A549 treated with AZD9567 at 1 μM for 4 hours (cell line): ENCODE results near the gene ZNF256. TPM values are rescaled to one million over a fixed set of nuclear protein-coding genes. Genes with fewer than 3 reads are reported as not detected.

ENCODE experiments used
- total RNA-seq: library from RNA; stranded (reverse); fragments of 200-300 nt; extraction: Qiagen RNA extraction; gene quantifications from 5 replicates; pipeline ENCODE4 v1.2.3, GENCODE V29; 2022; ENCODE audit not compliant: insufficient read depth

Gene ZNF256
- total RNA-seq: 0.94 to 1.4 TPM (median 1.2 TPM) in 5 replicates

DNA sequence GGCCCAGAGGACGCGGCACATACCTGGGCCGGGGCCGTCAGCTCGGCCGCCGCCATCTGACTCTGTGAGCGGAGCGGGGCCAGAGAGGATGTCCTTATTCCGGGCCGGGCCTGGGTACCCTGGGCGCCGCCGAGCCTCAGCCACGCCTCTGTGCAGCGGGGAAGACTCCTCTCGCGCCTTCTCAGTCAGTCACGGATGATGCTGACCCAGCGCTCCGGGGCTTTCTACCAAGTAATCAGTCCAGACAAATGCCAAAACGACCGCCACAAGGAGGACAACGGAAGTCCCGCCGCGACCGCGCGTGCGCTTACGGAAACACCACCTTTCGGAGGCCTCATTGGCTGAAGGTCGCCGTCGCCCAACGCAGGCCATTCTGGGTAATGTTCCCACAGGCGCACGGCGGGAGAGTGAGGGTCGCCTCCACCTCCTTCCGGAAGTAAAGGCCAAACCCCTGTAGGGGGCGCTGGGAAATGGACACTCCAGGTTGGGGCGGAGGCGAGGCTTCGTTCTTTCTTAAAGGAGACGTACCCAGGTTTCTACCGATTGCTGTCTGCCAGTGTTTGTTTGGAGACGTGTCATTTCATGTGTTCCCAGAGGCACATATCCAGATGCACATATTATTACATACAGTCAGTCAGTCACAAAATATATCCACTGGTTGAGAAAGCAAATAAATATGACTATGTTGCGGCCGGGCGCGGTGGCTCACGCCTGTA is at the start of gene ZNF256:
ZNF256 (minus strand) TSS at position 288 of the 716 bp plus-strand sequence; CDS start at position 56, 232 bp downstream.

DNA sequence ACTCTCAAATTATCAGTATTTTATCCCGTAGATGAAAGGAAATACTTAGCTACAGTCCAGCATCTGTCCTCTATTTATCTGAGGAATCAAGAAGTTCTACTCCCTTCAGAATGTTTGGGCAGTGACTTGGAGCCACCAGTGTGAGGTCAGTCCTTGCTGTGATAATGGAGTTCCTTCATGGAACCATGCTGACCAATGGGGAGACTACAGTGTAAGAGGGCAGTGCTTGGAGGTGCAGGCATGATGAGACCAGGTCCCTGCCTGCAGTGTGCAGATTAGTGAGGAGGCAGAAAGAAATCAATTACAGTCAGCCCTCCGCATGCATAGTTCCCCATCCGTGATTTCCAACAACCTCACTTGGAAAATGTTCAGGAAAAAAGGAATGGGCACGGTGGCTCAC is 26.9 kb upstream of the ZNF256 start, which contains the start of gene C19orf18:
C19orf18 (minus strand) TSS at position 101 of the 400 bp plus-strand sequence. CDS start 102 bp downstream, outside the sequence.

DNA sequence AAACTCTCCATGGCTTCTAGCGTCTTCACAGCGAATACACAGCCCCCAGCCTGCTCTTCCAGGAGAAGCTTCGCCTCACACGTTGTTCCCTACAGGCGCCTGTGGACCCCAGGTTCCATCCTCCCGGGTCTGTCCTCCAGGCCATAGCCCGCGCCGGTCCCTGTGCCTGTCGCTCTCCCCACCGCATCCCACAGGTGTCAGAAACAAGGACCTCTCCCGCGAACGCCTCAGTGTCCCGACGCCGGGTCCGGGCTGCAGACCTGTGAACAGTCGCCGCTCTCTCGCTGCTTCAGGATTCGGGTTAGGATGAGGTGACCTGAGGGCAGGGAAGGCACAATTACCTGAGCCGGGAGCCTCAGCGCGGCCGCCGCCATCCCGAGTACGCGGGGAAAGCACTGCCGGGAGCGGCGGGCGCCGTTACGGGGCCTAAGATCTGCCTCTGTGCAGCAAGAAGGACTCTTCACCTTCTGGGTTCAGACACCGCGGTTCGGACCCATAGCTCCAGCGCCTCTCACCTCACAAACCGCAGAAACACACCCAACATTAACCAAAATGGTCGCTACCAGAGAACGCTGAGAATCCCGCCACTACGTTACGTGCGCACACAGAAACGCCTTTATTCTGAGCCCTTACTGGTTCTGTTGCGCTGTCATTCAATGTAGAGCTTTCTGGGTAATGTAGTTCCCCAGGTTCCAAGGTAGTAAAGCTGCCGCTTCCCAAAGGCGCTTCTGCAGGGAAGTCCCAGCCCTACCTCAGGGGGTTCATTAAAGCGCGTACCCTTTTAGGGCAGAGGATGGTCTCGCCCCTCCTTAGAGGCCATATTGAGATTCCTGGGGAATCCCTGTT is 12.5 kb downstream of the ZNF256 start, which contains the start of gene ZNF418:
ZNF418 (minus strand) TSS at position 583 of the 846 bp plus-strand sequence. CDS start 1,580 bp downstream, outside the sequence.

DNA sequence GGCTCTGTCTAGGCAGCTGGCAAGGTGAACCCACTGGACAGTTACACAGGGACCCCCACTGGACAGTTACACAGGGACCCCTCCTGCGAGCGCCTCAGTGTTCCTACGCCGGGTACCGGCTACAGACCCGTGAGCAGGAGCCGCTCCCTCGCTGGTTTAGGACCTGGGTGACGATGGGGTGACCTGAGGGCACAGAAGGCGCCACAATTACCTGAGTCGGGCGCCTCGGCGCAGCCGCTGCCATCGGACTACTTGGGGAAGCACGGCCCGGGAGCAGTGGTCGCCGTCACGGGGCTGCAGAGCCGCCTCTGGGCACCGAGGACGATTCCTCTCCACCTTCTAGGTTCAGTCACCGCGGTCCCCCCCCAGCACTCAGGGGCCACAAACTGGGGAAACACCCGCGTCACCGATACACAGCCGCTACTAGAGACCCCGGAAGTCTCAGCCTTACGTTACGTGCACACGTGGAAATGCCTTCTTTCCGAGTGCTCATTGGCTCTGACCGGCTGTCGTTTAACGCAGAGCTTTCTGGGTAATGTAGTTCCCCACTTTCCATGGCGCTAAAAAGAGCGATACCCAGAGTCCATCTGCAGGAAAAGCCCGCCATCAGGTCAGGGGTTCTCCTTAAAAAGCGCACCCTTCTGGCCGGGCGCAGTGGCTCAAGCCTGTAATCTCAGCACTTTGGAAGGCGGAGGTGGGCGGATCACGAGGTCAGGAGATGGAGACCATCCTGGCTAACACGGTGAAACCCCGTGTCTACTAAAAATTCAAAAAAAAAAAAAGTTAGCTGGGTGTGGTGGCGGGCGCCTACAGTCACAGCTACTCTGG is 31.1 kb downstream of the ZNF256 start, which contains the start of gene ZNF417:
ZNF417 (minus strand) TSS at position 425 of the 828 bp plus-strand sequence; CDS start at position 244, 181 bp downstream.

Other genes starting within 250 kb of the ZNF256 start
- gene ZNF154, start 238.5 kb downstream of the ZNF256 start, total RNA-seq: not detected in 5 replicates
- gene ZNF671, start 220.1 kb downstream of the ZNF256 start, total RNA-seq: 0.76 to 1.3 TPM (median 1.0 TPM) in 5 replicates
- gene ZNF776, start 200.9 kb downstream of the ZNF256 start, total RNA-seq: 5.2 to 10.3 TPM (median 5.8 TPM) in 5 replicates
- gene ZNF586, start 178.0 kb downstream of the ZNF256 start, total RNA-seq: 4.8 to 12.4 TPM (median 5.5 TPM) in 5 replicates
- 4.9 to 7.3 TPM (median 5.0 TPM) in 5 replicates for gene ZNF552, start 132.8 kb downstream of the ZNF256 start, total RNA-seq
- gene ZNF587B, start 117.4 kb downstream of the ZNF256 start, total RNA-seq: 5.4 to 7.7 TPM (median 7.6 TPM) in 5 replicates
- gene ZNF587, start 97.8 kb downstream of the ZNF256 start, total RNA-seq: 6.1 to 15.3 TPM (median 7.3 TPM) in 5 replicates
- gene ZNF814, start 58.7 kb downstream of the ZNF256 start, total RNA-seq: 1.8 to 3.6 TPM (median 3.1 TPM) in 4 of 5 replicates, not detected in the other
- gene ZNF417, start 31.1 kb downstream of the ZNF256 start, total RNA-seq: 2.7 to 4.3 TPM (median 3.4 TPM) in 5 replicates
- 0.91 to 1.2 TPM (median 1.1 TPM) in 5 replicates for gene ZNF418, start 12.3 kb downstream of the ZNF256 start, total RNA-seq
- 0.09 TPM in 1 of 5 replicates, not detected in the others for gene C19orf18, start 26.8 kb upstream of the ZNF256 start, total RNA-seq
- gene ZNF606, start 55.1 kb upstream of the ZNF256 start, total RNA-seq: 1.0 to 3.6 TPM (median 2.6 TPM) in 5 replicates
- gene ZSCAN1, start 86.3 kb upstream of the ZNF256 start, total RNA-seq: not detected in 5 replicates
- not detected in 5 replicates for gene ZNF135, start 111.6 kb upstream of the ZNF256 start, total RNA-seq
- 1.5 to 2.8 TPM (median 1.7 TPM) in 5 replicates for gene ZSCAN18, start 150.5 kb upstream of the ZNF256 start, total RNA-seq
- gene ZNF329, start 203.1 kb upstream of the ZNF256 start, total RNA-seq: 2.5 to 3.1 TPM (median 2.9 TPM) in 5 replicates
- 13.4 to 14.8 TPM (median 13.9 TPM) in 5 replicates for gene ZNF274, start 235.4 kb upstream of the ZNF256 start, total RNA-seq